GM12878 (cell line): ENCODE data around the gene GORASP1.

Experiments used
- BCL11A ChIP-seq: IDR thresholded peaks from 2 replicates; pipeline ENCODE4 v1.6.1; 2011; ENCODE audit warnings: low read depth, low read length
- EP300 ChIP-seq, 2 experiments: fragments of 150-350 bp in 1 of 2; IDR thresholded peaks; 2 replicates each; pipeline ENCODE4 v1.6.1; 2011 to 2012; ENCODE audit warnings: low read depth in 2 of 2, low read length in 2 of 2, borderline replicate concordance in 1 of 2, improper control_type of control experiment in 1 of 2, inconsistent platforms in 1 of 2; ENCODE audit not compliant: control insufficient read depth in 1 of 2
- EZH2 ChIP-seq: IDR thresholded peaks from 2 replicates; pipeline ENCODE4 v1.6.1; 2012; ENCODE audit warnings: low read depth, mild to moderate bottlenecking, control low read depth, inconsistent platforms, low read length, borderline replicate concordance; ENCODE audit not compliant: control insufficient read depth
- HDAC6 ChIP-seq: fragments of 200-600 bp; sonication (generic); IDR thresholded peaks from one replicate; pipeline ENCODE4 v1.8.0; 2017; ENCODE audit warnings: antibody characterized with exemption; ENCODE audit not compliant: unreplicated experiment
- KDM1A ChIP-seq: fragments of 200-600 bp; sonication (generic); IDR thresholded peaks from 2 replicates; pipeline ENCODE4 v1.6.1; 2016; ENCODE audit warnings: borderline replicate concordance
- POLR2A ChIP-seq: IDR thresholded peaks from 2 replicates; pipeline ENCODE4 v1.6.1; 2011; ENCODE audit warnings: low read depth, mild to moderate bottlenecking, low read length
- POLR2AphosphoS5 ChIP-seq: IDR thresholded peaks from 2 replicates; pipeline ENCODE4 v1.6.1; 2011; ENCODE audit warnings: mild to moderate bottlenecking, low read length, inconsistent platforms
- RAD21 ChIP-seq: IDR thresholded peaks from 2 replicates; pipeline ENCODE4 v1.6.1; 2011; ENCODE audit warnings: mild to moderate bottlenecking, low read depth, low read length, moderate library complexity; ENCODE audit not compliant: insufficient read depth
- SIN3A ChIP-seq: IDR thresholded peaks from 2 replicates; pipeline ENCODE4 v1.6.1; 2012; ENCODE audit warnings: low read depth, low read length, improper control_type of control experiment
- TF ChIP-seq, protein P1 (sequence below), 3 experiments: IDR thresholded peaks in 2 of 3; conservative IDR thresholded peaks in 1 of 3; 2 replicates each; pipeline ENCODE4 v1.5.1; 2011; ENCODE audit warnings: low read depth in 3 of 3, low read length in 3 of 3, mild to moderate bottlenecking in 3 of 3, control low read depth in 2 of 3, moderate library complexity in 2 of 3, inconsistent platforms in 1 of 3, mixed read lengths in 1 of 3; ENCODE audit not compliant: control insufficient read depth in 2 of 3, insufficient read depth in 1 of 3; ENCODE audit errors: extremely low read depth in 1 of 3

DNA sequence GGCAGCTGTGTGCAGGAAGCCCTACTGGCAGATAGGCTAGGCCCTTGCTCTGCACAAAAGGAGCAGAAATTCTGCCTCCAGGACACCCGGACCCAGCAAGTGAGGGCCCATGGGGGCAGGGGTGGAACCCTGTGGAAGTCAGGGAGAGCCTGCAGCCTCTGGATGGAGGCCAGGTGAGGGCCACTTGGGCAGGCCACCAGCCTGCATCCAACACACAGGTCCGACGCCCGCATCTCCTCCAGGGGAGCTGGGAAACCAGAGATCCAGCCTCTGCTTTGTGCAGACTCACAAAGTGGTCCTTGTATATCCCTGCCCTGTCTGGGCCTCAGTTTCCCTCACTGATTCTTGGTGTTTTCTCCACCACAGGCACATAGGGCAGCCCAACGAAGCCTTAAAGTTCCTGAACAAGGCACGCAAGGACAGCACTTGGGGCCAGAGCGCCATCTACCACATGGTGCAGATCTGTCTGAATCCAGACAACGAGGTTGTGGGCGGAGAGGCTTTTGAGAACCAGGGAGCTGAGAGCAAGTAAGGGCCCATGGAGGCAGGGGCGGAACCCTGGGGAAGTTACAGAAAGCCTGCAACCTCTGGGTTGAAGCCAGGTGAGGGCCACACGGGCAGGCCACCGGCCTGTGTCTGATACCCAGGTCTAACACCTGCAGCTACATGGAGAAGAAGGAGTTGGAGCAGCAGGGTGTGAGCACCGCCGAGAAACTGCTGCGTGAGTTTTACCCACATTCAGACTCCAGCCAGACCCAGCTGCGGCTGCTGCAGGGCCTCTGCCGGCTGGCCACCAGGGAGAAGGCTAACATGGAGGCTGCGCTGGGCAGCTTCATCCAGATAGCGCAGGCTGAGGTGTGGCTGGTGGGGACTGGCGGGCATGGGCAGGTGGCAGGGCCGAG lies 29.4 kb upstream of the GORASP1 start:
- TF ChIP-seq EZH2 (no peak), KDM1A (no peak), RAD21 (no peak), POLR2A (no peak), EP300 (IDR thresholded peaks at IDR 0.05; ENCODE audit: borderline replicate concordance in 1 of 2, control insufficient read depth in 1 of 2, low read depth in 2 of 2, low read length in 2 of 2) (no peak), HDAC6 (no peak), POLR2AphosphoS5 (no peak), BCL11A (no peak), SIN3A (no peak)
- TF ChIP-seq, protein P1, sequence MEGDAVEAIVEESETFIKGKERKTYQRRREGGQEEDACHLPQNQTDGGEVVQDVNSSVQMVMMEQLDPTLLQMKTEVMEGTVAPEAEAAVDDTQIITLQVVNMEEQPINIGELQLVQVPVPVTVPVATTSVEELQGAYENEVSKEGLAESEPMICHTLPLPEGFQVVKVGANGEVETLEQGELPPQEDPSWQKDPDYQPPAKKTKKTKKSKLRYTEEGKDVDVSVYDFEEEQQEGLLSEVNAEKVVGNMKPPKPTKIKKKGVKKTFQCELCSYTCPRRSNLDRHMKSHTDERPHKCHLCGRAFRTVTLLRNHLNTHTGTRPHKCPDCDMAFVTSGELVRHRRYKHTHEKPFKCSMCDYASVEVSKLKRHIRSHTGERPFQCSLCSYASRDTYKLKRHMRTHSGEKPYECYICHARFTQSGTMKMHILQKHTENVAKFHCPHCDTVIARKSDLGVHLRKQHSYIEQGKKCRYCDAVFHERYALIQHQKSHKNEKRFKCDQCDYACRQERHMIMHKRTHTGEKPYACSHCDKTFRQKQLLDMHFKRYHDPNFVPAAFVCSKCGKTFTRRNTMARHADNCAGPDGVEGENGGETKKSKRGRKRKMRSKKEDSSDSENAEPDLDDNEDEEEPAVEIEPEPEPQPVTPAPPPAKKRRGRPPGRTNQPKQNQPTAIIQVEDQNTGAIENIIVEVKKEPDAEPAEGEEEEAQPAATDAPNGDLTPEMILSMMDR (IDR thresholded peaks at IDR 0.05 in 2 of 3, conservative IDR thresholded peaks at IDR 0.05 in 1 of 3; ENCODE audit: control insufficient read depth in 2 of 3, extremely low read depth in 1 of 3, insufficient read depth in 1 of 3, low read depth in 3 of 3, low read length in 3 of 3) = no peak
